GM10847 (cell line): ENCODE data around the gene POLR2F.

Experiments
- POLR2A ChIP-seq: IDR thresholded peaks from 2 replicates; pipeline ENCODE4 v1.6.1; 2011; ENCODE audit not compliant: insufficient read length; ENCODE audit errors: extremely low read depth

Gene POLR2F

DNA sequence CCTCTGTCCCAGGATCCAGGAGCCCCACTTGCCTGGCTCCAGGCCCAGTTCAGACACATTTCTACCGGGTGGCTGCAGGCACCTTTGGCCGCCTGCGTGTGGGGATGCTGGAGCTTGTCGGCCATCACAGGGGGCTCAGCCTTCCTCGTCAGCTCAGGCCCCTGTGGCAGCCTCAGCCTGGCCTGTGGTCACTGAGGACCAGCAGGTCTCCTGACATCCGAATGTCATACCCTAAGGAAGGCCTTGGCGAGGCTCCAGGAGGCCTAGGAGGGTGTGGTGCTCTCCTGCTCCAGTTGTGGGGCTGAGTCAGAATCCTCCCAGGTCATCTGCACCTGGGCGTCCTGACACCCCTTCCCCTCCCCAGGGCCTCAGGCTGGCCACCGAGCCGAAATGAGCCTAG, 45.7 kb downstream of the POLR2F start:
- no peak for TF ChIP-seq POLR2A

GRCh38 chr22:37999640-38000272, 46.3 kb downstream of the POLR2F start:
- no peak for TF ChIP-seq POLR2A

DNA sequence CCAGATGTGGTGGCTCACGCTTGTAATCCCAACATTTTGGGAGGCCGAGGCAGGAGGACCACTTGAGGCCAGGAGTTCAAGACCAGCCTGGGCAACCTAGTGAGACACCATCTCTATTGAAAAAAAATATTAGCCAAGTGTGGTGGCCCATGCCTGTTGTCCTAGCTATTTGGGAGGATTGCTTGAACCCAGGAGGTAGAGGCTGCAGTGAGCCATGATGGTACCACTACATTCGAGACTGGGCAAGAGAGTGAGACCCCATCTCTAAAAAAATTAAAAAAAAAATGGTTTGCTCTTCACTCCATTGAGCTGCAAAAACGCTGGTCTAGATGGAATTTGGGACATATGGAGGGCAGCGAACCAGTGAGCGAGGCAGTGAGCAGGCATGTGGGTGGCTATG, 52.4 kb downstream of the POLR2F start:
- TF ChIP-seq POLR2A = no peak

GRCh38 chr22:38006906-38007305, 53.4 kb downstream of the POLR2F start:
- TF ChIP-seq POLR2A = no peak

DNA sequence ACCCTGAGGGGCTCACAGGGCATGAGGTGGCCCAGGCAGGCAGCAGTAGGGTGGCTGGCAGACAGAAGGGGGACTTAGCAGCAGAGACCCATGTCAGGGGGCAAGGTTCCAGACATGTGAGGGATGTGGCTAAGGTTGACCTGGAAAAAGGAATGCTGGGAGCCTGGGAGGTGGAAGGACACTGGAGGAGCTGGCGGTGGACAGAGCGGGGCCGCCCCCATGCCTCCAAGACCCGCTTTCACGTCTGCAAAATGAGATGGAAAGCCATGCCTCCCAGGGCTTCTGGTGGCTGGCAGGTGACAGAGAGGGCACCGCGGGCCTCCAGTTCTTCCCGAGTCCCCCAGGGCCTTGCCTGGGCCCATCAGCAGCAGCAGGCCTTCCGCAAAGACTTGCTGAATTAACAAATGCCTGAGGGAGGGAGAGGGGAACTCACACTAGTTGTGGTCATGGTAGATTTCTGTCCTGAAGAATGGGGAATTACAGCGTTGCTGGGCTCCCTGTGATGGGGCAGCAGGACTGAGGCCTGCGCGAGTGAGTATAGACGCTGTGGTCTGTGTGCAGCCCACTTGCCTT, 53.9 kb downstream of the POLR2F start:
- no peak for TF ChIP-seq POLR2A

DNA sequence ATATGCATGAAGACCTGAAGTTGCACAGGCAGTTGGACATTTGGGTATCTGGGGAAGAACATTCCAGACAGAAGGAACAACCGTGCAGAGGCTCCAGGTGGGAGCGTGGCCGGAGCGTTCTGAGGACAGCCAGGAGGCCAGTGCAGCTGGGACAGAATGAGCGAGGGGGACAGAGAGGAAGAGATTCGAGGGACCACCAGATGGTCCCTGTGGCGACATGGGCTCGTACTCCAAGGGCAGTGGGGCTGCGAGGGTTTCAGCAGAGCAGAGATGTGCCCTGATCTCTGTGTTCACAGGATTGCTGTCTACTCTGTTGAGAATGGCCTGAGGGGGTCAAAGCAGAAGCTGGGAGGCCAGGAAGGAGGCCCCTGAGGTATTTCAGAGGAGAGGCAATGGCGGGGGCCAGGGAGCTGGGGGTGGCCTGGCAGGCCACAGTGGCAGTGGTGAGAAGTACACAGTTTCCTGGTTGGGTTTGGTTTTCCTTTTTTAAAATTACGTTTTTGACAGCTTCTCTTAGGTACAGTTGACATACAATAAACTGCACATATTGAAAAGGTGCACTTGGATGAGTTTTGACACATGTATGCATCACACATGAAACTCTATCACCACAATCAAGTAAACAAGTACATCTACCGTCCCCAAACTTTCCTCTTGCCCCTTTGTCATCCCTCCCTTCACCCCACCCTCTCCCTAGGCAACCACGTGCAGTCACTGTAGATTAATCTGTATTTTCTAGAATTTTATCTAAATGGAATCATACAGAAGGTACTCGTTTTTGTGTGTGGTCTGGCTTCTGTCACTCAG, 55.7 kb downstream of the POLR2F start:
- no peak for TF ChIP-seq POLR2A

DNA sequence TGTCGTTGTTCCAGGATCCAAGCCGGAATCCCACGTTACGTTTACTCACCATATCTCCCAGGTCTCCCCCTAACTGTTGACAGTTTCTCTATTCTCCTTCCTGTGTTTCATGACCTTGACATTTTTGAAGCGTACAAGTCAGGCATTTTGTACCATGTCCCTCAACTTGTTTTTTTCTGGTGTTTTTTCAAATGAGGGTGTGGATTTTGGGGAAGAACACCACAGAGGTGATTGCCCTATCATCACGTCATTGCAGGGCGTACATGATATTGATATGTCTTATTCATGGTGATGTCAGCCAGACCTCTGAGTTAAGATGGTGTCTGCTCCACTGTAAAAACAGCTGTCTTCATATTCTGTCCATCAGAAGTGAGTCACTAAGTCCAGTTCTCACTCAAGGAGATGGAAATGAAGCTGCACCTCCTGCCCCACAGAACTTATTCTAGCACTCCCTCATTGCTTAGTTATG, 59.1 kb downstream of the POLR2F start:
- TF ChIP-seq POLR2A = no peak

DNA sequence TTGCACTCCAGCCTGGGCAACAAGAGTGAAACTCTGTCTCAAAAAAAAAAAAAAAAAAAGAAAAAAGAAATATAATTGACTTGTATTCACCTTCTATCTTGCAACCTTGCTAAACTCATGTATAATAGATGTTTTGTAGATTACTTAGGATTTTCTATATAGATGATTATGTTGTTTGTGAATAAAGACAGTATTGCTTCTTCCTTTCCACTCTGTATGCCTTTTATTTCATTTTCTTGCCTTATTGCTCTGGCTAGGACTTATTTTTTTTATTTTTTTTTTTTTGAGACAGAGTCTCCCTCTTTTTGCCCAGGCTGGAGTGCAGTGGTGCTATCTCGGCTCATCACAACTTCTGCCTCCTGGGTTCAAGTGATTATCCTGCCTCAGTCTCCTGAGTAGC, 60.6 kb downstream of the POLR2F start:
- no peak for TF ChIP-seq POLR2A

DNA sequence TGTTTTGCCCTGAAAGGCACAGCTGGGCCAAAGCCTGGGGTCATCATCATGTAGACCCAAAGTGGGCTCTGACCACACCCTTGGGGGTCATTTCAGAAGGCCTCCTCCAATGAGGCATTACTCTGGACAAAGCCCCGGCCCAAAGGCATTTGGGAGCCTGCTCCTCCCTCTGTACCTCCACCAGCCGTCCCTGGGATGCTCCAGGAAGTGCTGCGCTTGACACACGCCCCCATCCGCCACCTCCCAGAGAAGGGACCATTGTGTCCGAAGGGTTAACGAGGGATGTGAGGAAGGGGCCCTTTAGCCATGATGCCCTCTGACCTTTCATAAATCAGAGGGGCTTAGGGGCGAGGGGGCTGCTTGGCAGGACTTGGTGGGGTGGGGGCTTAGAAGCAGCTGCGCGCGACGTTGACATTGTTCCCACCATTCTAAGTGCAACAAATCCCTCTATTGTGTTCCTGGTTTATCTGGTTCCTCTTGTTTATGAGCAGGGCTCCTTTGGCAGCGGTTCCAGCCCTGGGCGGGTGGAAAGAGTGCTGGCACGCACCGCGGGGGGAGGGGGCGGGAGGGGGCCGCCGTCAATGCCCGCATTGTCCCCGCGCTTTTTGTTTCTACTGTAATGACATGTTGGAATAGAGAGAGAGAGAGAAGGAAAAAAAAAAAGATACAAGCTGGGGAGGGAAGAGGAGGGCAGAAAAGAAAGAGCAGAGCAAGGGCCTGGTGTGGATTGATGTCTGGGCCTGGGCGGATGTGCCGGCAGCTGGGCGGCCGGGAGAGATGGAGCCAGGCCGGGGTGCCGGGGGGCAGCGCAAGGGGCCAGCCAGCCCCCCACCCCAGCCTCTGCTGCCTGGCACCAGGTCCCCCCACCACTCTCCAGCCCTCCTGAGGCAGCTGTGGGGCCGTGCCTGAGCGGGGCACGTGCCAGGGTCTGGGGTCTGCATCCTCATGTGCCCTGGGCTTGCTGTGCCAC, 63.0 kb downstream of the POLR2F start:
- no peak for TF ChIP-seq POLR2A

GRCh38 chr22:38017272-38017920, 63.9 kb downstream of the POLR2F start:
- TF ChIP-seq POLR2A = no peak

DNA sequence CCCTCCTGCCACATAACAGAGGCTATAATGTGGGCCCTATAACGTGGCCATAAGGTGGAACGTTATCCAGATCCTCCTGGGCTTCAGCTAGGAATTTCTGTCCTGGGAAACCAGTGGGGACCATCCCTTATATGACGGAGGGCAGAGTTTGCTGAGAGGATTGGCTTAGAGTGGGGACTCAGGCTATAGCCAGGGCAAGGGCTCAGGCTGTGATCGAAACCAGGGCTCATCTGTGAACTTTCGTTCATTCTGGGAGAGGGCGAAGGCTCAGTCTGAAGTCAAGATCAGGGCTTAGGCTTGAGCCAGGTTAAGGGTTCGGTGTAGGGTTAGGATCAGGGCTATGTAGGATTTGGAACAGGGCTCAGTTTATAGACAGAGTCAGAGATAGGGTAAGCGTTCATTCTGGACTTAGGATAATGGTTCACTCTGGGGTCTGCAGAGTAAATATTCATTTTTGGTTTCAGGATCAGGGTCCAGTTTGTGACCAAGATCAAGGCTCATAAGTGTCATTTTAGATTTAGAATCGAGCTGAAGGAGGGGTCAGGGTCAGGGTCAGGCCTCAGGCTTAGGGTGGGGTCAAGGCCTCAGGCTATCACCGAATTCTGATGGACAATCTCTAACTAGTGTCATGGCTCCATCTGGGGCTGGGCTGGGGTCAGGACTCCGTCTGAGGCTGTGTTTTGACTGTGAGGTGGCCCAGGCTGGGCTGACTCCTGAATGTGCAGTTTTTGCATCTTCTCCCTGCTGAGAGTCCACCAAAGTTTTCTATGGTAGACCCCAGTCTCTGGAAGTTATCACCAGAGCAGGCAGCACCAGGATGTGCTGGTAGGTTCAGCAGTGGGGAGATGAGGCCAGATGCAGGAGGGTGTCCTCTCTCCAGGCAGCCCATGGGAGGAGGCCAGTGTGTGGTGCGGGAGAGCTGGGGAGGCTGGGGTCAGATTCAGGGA, 64.7 kb downstream of the POLR2F start:
- TF ChIP-seq POLR2A = no peak
